Measurements from ENCODE around the gene B3GALT5. TPM values are rescaled to one million over a fixed set of nuclear protein-coding genes. Genes with fewer than 3 reads are reported as not detected.

The B3GALT5 gene
- polyA plus RNA-seq, 3 donors, result not detected

GRCh38 chr21:39648879-39649278 lies 36.1 kb downstream of the B3GALT5 start:
- H3K27me3 Mint-ChIP-seq (ENCODE audit: low read depth in 3 of 3), result peaks cover 0 to 4% (median 1%) of the 10 kb centered on the region in 3 donors
- H3K36me3 Mint-ChIP-seq, result no peaks in the 10 kb centered on the region
- no peaks in the 10 kb centered on the region for H3K36me3 ChIP-seq (replicated peaks in 1 of 2; ENCODE audit: control insufficient read depth in 1 of 2, insufficient read depth in 2 of 2, low read length in 2 of 2)
- no peak overlapping the region for H2AFZ ChIP-seq (ENCODE audit: insufficient read depth, low read depth, low read length, poor library complexity, severe bottlenecking)
- H3K9ac ChIP-seq (ENCODE audit: insufficient read depth, low read length, poor library complexity, severe bottlenecking), result no peak overlapping the region
- H3K9me3 ChIP-seq (replicated peaks in 1 of 2; ENCODE audit: control insufficient read depth in 1 of 2, insufficient read depth in 1 of 2, low read length in 2 of 2), result peaks cover 0 to 5% of the 10 kb centered on the region in 2 donors
- WGBS (ENCODE audit: insufficient coverage), result 92% methylated on average over 5 of the region's 6 CpGs
- no peaks in the 10 kb centered on the region for H3K4me1 Mint-ChIP-seq
- H3K4me2 ChIP-seq (replicated peaks; ENCODE audit: extremely low read depth, low read length, poor library complexity, severe bottlenecking), result no peak overlapping the region
- H3K9me3 Mint-ChIP-seq, result peaks cover 0 to 14% (median 6%) of the 10 kb centered on the region in 7 donors
- H3K4me1 ChIP-seq (ENCODE audit: control insufficient read depth in 1 of 2, insufficient read depth in 2 of 2, low read length in 2 of 2), result no peaks in the 10 kb centered on the region
- intact Hi-C loops (cut with micrococcal nuclease), result no loop called here
- no peak for DNase-seq
- H3K27me3 ChIP-seq (ENCODE audit: control insufficient read depth in 2 of 2, insufficient read depth in 2 of 2, low read length in 2 of 2), result no peaks in the 10 kb centered on the region
- TF ChIP-seq, protein P1, sequence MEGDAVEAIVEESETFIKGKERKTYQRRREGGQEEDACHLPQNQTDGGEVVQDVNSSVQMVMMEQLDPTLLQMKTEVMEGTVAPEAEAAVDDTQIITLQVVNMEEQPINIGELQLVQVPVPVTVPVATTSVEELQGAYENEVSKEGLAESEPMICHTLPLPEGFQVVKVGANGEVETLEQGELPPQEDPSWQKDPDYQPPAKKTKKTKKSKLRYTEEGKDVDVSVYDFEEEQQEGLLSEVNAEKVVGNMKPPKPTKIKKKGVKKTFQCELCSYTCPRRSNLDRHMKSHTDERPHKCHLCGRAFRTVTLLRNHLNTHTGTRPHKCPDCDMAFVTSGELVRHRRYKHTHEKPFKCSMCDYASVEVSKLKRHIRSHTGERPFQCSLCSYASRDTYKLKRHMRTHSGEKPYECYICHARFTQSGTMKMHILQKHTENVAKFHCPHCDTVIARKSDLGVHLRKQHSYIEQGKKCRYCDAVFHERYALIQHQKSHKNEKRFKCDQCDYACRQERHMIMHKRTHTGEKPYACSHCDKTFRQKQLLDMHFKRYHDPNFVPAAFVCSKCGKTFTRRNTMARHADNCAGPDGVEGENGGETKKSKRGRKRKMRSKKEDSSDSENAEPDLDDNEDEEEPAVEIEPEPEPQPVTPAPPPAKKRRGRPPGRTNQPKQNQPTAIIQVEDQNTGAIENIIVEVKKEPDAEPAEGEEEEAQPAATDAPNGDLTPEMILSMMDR (IDR thresholded peaks at IDR 0.05), result no peak
- H3K79me2 ChIP-seq (ENCODE audit: insufficient read depth, low read length), result no peaks in the 10 kb centered on the region
- H4K20me1 ChIP-seq (ENCODE audit: insufficient read depth, low read length), result no peaks in the 10 kb centered on the region
- no peak overlapping the region for H3K27ac ChIP-seq (ENCODE audit: low read depth in 1 of 2, low read length in 2 of 2)
- H3K4me3 ChIP-seq (replicated peaks in 1 of 3; ENCODE audit: low read depth in 2 of 3, low read length in 3 of 3), result no peak overlapping the region
- no peak overlapping the region for H3K27ac Mint-ChIP-seq
- H3K4me3 Mint-ChIP-seq, result no peak overlapping the region

GRCh38 chr21:39649526-39649925 lies 36.8 kb downstream of the B3GALT5 start:
- no peak for DNase-seq

More at GRCh38 chr21:39649526-39649925, 36.8 kb downstream of the B3GALT5 start:
- Histone ChIP-seq H2AFZ (ENCODE audit: insufficient read depth, low read depth, low read length, poor library complexity, severe bottlenecking) (no peak overlapping the region), H3K4me2 (replicated peaks; ENCODE audit: extremely low read depth, low read length, poor library complexity, severe bottlenecking) (no peak overlapping the region), H3K4me1 (ENCODE audit: control insufficient read depth in 1 of 2, insufficient read depth in 2 of 2, low read length in 2 of 2) (no peaks in the 10 kb centered on the region), H3K27me3 (ENCODE audit: control insufficient read depth in 2 of 2, insufficient read depth in 2 of 2, low read length in 2 of 2) (no peaks in the 10 kb centered on the region), H3K27ac (ENCODE audit: low read depth in 1 of 2, low read length in 2 of 2) (no peak overlapping the region), H3K4me3 (replicated peaks in 1 of 3; ENCODE audit: low read depth in 2 of 3, low read length in 3 of 3) (no peak overlapping the region), H3K36me3 (replicated peaks in 1 of 2; ENCODE audit: control insufficient read depth in 1 of 2, insufficient read depth in 2 of 2, low read length in 2 of 2) (no peaks in the 10 kb centered on the region), H4K20me1 (ENCODE audit: insufficient read depth, low read length) (no peaks in the 10 kb centered on the region), H3K9me3 (replicated peaks in 1 of 2; ENCODE audit: control insufficient read depth in 1 of 2, insufficient read depth in 1 of 2, low read length in 2 of 2) (peaks cover 0 to 5% of the 10 kb centered on the region in 2 donors), H3K9ac (ENCODE audit: insufficient read depth, low read length, poor library complexity, severe bottlenecking) (no peak overlapping the region), H3K79me2 (ENCODE audit: insufficient read depth, low read length) (no peaks in the 10 kb centered on the region)
- Mint-ChIP-seq H3K4me1 (no peaks in the 10 kb centered on the region), H3K27ac (peak overlapping the region in 2 of 7 donors; percentile 32 to 60), H3K9me3 (peaks cover 0 to 14% (median 6%) of the 10 kb centered on the region in 7 donors), H3K36me3 (no peaks in the 10 kb centered on the region), H3K27me3 (ENCODE audit: low read depth in 3 of 3) (peaks cover 0 to 4% (median 1%) of the 10 kb centered on the region in 3 donors), H3K4me3 (no peak overlapping the region)
- TF ChIP-seq, protein P1 (IDR thresholded peaks at IDR 0.05), result no peak
- 95% methylated on average over 5 of the region's 5 CpGs for WGBS (ENCODE audit: insufficient coverage)
- intact Hi-C loops (cut with micrococcal nuclease), result no loop called here
